Vagina (tissue), 2 donors: ENCODE results near the gene PLSCR3.
"Not testable (repeated sequence)": the region's sequence is repeated elsewhere in the genome, so short reads cannot be mapped to it uniquely, and the experiment has no call there.

Source experiments
- CTCF ChIP-seq, 3 experiments: fragments of 450-650 bp in 2 of 3; fragments of 200-600 bp in 1 of 3; sonication (generic) in 1 of 3; IDR thresholded peaks; one replicate each; pipeline ENCODE4 v1.5.1; 2017 to 2019; ENCODE audit warnings: antibody characterized with exemption in 3 of 3, mild to moderate bottlenecking in 2 of 3, moderate library complexity in 2 of 3
- POLR2AphosphoS5 ChIP-seq, 2 donors: sonication (generic); formaldehyde crosslinking; IDR thresholded peaks; one replicate each; pipeline ENCODE4 v1.9.0; 2017; ENCODE audit warnings: antibody characterized with exemption in 2 of 2, mild to moderate bottlenecking in 2 of 2, low read depth in 1 of 2; ENCODE audit not compliant: insufficient read depth in 1 of 2

- TF ChIP-seq CTCF (IDR thresholded peaks at IDR 0.05); POLR2AphosphoS5 (IDR thresholded peaks at IDR 0.05; ENCODE audit: insufficient read depth in 1 of 2, low read depth in 1 of 2): not testable (repeated sequence)
Observed at GRCh38 chr17:7365963-7366362, 28.4 kb downstream of the PLSCR3 start.
